Measurements from ENCODE around the gene GGTLC2.

DNA sequence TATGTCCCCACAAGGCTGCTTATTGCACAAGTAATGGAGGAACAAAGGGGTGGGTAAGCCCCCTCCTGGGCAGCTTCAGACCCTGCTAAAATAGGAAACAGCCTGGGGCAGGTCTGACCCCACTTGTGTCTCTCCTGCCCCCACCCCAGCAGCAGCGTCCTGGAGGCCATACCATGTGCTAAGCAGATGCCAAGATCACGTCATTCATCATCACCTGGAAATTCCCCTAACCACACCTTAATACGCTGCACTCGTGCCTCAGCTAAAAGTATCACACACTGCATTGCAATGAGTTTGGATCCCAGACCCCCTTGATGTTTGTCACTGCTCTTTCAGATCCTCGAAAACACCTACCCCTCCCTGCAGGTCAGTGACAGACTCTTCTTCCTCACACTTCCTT lies 27.8 kb upstream of the GGTLC2 start:
- no peak for TF ChIP-seq POLR2AphosphoS5 (IDR thresholded peaks at IDR 0.05; ENCODE audit: low read depth, low read length)
- TF ChIP-seq, protein P1, sequence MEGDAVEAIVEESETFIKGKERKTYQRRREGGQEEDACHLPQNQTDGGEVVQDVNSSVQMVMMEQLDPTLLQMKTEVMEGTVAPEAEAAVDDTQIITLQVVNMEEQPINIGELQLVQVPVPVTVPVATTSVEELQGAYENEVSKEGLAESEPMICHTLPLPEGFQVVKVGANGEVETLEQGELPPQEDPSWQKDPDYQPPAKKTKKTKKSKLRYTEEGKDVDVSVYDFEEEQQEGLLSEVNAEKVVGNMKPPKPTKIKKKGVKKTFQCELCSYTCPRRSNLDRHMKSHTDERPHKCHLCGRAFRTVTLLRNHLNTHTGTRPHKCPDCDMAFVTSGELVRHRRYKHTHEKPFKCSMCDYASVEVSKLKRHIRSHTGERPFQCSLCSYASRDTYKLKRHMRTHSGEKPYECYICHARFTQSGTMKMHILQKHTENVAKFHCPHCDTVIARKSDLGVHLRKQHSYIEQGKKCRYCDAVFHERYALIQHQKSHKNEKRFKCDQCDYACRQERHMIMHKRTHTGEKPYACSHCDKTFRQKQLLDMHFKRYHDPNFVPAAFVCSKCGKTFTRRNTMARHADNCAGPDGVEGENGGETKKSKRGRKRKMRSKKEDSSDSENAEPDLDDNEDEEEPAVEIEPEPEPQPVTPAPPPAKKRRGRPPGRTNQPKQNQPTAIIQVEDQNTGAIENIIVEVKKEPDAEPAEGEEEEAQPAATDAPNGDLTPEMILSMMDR (IDR thresholded peaks at IDR 0.05): no peak
- TF ChIP-seq, protein P2, sequence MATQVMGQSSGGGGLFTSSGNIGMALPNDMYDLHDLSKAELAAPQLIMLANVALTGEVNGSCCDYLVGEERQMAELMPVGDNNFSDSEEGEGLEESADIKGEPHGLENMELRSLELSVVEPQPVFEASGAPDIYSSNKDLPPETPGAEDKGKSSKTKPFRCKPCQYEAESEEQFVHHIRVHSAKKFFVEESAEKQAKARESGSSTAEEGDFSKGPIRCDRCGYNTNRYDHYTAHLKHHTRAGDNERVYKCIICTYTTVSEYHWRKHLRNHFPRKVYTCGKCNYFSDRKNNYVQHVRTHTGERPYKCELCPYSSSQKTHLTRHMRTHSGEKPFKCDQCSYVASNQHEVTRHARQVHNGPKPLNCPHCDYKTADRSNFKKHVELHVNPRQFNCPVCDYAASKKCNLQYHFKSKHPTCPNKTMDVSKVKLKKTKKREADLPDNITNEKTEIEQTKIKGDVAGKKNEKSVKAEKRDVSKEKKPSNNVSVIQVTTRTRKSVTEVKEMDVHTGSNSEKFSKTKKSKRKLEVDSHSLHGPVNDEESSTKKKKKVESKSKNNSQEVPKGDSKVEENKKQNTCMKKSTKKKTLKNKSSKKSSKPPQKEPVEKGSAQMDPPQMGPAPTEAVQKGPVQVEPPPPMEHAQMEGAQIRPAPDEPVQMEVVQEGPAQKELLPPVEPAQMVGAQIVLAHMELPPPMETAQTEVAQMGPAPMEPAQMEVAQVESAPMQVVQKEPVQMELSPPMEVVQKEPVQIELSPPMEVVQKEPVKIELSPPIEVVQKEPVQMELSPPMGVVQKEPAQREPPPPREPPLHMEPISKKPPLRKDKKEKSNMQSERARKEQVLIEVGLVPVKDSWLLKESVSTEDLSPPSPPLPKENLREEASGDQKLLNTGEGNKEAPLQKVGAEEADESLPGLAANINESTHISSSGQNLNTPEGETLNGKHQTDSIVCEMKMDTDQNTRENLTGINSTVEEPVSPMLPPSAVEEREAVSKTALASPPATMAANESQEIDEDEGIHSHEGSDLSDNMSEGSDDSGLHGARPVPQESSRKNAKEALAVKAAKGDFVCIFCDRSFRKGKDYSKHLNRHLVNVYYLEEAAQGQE (IDR thresholded peaks at IDR 0.05; ENCODE audit: insufficient read depth in 1 of 2, low read depth in 2 of 2, low read length in 1 of 2): no peak
- no peak for TF ChIP-seq SIN3A (IDR thresholded peaks at IDR 0.05; ENCODE audit: borderline replicate concordance, insufficient read depth, low read depth, low read length)
- no peak for TF ChIP-seq TCF7L2 (IDR thresholded peaks at IDR 0.05; ENCODE audit: low read depth, low read length)

Measured in Panc1 (cell line).